Esophagus squamous epithelium (tissue), 4 donors: ENCODE measurements around the gene GREB1L.

ENCODE experiments used
- CTCF ChIP-seq, 6 experiments: fragments of 450-650 bp in 4 of 6; fragments of 200-600 bp in 2 of 6; sonication (generic) in 2 of 6; IDR thresholded peaks; one replicate each; pipeline ENCODE4 v1.5.1; 2016 to 2019; ENCODE audit warnings: antibody characterized with exemption in 6 of 6, mild to moderate bottlenecking in 4 of 6, moderate library complexity in 4 of 6
- POLR2A ChIP-seq, 4 donors: fragments of 450-650 bp; IDR thresholded peaks; one replicate each; pipeline ENCODE4 v1.6.1; 2017; ENCODE audit warnings: antibody characterized with exemption in 4 of 4, mild to moderate bottlenecking in 4 of 4, moderate library complexity in 3 of 4

- no peak for TF ChIP-seq POLR2A (IDR thresholded peaks at IDR 0.05)
- TF ChIP-seq CTCF (IDR thresholded peaks at IDR 0.05) = no peak
These were observed 124.9 kb downstream of the GREB1L start for GRCh38 chr18:21366896-21367295.
